GM04503 (cell line): ENCODE data around the gene KCNAB3.

Source experiments
- DNase-seq: peaks from one replicate; pipeline ENCODE4 v3.0.0-alpha.2; 2012; ENCODE audit warnings: low read depth

KCNAB3 gene

DNA sequence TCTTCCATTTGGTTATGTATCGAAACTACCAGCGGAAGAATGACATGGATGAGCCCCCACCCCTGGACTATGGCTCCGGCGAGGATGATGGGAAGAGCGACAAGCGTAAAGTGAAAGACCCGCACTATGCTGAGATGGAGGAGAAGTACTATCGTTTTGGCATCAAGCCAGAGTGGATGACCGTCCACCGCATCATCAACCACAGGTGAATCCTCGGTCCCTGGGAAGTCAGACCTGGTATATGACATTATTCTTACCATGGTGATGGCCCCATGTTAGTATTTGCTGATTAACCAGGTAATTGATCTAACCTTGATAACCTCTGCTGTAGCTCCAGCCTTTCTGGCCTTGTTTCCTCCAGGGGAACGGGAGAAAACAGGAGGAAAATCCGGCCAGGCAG, 32.6 kb downstream of the KCNAB3 start:
- no peak for DNase-seq

- no peak for DNase-seq
Observed at GRCh38 chr17:7894866-7895265, 34.8 kb downstream of the KCNAB3 start.

DNA sequence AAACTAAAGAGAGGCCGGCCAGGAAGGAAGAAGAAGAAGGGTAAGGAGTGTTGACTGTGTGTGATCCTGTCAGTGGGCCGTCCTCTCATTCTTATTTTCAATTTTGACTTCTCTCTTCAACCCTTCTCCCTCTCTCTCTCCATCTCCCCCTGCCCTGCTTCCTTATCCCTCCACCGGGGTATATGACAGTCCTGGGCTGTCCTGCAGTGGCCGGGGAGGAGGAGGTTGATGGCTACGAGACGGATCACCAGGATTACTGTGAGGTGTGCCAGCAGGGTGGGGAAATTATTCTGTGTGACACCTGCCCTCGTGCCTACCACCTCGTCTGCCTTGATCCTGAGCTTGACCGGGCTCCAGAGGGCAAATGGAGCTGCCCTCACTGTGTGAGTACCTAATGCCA, 35.4 kb downstream of the KCNAB3 start:
- DNase-seq, result no peak

DNA sequence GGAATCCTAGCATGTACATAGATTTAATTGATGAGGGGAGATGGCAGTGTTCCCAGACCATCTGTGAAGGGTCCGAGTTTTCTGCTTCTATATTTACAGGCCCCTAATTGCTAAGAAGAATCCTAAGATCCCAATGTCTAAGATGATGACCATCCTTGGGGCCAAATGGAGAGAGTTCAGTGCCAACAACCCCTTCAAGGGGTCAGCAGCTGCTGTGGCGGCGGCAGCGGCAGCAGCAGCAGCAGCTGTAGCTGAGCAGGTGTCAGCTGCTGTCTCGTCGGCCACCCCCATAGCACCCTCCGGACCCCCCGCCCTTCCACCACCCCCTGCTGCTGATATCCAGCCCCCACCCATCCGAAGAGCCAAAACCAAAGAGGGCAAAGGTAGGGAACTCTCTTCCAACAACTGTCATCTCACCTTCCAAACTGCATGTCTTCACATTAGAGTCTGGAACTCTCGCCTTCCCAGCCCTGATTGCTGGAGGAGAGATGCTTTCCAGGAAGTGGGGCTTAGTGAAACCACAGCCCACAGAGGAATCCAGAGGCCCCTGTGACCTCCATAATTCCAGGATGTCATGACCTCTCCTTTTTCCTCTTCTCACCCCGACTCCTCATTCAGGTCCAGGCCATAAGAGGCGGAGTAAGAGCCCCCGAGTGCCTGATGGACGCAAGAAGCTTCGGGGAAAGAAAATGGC, 36.3 kb downstream of the KCNAB3 start:
- DNase-seq, result no peak

DNA sequence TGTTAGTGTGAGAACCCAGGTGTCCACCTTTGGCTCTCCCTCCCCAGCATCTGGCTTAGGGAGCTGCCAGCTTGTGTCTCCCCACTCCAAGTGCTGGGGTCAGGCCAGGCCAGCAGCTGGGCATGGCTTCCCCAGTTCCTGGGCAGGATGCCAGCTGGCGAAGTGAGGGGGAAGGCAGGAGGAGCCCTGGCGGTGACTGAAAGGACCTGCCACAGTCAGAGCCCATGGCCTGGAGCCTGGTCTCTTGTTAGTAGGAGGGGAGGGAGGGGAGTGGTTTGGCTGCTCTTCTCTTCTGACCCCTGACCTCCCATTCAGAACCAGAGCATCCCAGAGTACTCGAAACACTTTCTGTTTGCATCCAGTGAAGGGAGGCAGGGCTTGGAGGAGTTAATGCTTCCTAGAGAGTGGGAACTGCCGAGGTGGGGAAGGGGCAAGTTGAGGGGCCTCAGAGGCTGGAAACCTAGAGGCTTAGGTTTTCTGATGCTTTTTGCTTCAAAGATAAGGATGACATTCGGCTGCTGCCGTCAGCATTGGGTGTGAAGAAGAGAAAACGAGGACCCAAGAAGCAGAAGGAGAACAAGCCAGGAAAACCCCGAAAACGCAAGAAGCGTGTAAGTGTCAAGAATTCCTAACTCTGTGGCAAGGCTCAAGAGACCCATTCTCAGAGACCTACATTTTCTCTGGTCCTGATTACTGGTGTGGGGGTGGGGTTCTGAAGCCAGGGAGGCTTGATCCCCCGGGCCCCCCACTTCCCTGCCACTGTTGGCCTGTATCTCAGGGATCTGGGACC, 40.3 kb downstream of the KCNAB3 start:
- DNase-seq, result peak; percentile 65

GRCh38 chr17:7888184-7888920, 41.3 kb downstream of the KCNAB3 start, which contains the start of gene CHD3:
Gene CHD3, plus strand, starts transcription at chr17:7888789. Its CDS starts 212 bp downstream, at chr17:7889001.
- no peak for DNase-seq

DNA sequence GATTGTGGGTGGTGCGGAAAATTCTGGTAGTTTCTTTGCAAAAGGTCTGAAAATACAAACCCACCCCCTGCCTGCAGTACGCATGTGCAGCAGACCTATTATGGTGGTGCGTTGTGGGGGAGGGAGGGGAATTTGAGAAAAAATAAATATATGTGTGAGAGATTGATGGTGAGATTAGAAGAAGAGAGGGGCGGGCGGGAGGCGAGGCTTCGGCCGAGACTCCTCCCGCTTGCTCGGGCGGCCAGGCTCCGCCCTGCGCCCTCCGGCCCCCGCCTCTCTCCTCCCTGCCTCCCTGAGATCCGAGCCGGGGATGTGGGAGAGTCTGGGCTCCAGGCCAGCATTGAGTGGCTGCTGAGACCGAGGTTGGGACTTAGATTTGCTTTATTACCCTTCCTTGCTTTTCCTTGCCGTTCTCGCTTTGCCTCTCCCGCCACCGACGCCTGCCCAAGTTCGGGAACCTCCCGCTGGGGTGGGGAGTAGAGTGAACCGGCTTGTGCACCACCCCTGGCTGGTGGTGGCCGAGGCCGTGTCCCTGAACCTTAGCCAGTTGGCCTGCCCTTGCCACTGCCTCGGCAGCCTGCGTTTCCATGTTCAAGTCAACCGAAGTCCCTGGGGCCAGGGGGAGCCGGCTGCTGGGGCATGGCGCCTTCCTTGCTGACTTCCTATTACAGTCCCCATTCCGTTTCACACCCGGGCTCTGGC, 42.0 kb downstream of the KCNAB3 start:
- DNase-seq, result peak; percentile 68

- no peak for DNase-seq
Observed at GRCh38 chr17:7887038-7887481, 42.6 kb downstream of the KCNAB3 start.

DNA sequence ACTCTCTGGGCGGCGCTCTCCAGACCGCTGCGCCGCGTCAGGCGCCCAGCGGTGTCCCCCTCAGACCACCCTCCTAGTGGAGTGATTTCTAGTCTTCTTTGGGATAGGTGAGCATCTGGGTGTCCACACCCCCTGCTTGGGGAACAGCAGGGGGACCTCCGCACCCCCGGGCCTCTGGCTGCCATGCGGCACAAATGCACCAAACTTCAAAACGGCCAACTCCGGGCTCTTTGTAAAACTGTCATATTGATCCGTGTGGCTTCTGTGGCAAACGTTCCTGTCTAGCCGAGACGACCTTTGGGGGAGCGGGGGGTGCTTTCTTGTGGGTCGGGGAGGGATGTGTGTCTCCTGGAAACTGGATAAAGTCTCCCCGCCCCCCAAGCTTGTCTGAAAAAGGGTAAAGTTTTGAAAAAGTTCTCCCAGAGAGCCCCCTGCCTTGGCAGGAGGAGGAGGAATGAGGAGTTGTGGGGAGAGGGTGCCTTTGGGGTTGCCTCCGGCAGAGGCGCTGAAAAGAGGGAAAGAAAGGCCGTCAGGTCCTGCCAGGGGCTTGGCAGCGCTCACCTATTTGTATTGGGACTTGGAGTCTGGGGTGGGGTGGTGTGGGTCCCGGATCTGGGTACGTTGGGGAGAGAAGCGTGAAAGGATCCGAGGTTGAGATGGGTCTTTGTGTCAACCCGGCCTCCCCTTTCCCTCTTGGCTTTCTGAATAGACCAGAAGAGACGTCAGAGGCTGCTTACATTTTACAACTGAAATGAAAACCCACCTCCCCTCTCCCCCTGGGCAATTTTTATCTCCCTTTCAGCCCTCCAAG, 43.2 kb downstream of the KCNAB3 start:
- DNase-seq, result no peak

DNA sequence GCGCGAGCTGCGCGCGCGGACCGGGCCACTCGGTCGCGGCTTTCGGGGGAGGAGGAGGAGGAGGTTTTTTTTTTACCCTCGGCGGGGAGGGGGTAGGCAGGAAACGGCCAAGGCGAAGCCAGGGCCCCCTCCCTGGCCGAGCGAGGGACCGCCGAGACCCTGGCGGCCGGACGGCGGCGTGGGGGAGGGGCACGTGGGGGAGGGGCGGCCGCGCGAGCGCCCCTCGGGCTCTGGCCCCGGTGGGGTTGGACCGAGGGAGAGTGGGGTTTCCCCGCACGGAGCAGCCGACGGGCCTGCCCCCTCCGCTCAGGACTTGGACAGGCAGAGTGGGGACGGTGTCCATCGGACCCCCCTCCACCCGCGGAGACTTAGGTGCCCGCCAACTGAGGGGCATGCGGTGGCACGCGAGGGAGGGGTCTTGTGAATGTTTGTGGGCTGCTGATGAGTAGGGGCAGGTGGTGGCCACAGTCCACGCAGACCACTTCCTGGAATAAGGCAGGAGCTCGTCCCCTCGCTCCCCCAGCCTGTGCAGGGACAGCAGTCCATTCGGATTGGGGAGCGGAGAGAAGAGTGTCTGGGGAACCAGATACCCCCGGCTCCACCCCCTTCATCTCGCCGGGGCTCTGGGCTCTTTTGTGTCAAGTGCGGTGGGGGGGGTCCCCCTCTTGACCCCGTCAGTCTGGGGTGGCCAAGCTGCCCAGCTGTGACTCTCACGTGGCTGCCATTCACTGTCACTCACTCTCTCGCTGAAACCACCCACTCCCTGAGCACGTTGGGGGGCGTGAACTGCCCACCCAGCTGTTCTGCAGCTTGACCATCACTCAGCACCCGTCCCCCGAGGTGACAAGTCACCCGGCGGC, 44.1 kb downstream of the KCNAB3 start:
- DNase-seq, result no peak

DNA sequence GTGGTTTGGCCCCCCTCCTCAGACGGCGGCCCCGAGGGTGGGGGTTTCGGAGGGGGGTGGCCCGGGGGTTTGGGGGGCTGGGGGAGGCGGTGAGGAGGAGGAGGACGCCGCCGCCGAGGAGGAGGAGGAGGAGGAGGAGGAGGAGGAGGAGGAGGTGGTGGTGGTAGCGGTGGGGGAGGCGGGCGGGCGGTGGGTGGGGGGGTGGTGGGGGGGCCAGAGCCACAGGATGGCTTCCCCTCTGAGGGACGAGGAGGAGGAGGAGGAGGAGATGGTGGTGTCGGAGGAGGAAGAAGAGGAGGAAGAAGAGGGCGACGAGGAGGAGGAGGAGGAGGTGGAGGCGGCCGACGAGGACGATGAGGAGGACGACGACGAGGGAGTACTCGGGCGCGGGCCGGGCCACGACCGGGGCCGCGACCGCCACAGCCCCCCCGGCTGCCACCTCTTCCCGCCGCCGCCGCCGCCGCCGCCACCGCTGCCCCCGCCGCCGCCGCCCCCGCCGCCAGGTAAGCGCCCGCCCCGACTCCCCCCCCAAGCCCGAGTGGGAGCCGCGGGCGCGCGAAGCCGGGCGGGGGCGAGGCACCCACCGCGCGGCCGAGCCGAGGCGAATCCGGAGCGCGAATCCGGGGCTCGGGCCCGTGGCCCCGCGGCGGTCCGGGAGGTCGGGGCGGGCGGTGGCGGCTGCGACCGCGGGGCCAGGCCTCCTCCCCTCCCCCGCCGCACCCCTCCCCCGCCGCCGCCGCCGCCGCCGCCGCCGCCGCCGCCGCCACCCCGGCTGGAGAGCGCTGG, 44.9 kb downstream of the KCNAB3 start:
- DNase-seq, result no peak

- DNase-seq, result no peak
Observed at GRCh38 chr17:7883781-7884386, 45.8 kb downstream of the KCNAB3 start.

DNA sequence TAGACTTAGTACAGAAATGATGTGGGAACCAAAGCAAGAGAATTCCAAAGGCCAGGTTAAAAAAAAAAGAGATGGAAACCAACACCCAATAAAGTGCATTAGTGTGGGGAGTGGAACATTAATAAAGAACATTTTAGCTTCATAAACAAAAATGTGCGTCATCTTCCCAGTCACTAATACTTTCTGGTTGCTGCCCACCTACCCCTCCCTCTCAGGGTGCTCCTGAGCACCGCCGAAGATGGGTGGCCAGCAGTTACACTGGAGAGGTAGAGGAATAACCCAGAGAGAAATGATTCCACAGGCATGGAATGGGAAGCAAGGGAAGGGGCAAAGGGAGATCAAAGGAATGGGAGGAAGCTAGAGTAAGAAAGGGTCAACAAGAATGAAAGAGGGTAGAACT, 47.0 kb downstream of the KCNAB3 start:
- DNase-seq, result no peak

- no peak for DNase-seq
Observed at GRCh38 chr17:7882068-7882467, 47.6 kb downstream of the KCNAB3 start.

- no peak for DNase-seq
Observed at GRCh38 chr17:7881276-7882054, 48.2 kb downstream of the KCNAB3 start.

DNA sequence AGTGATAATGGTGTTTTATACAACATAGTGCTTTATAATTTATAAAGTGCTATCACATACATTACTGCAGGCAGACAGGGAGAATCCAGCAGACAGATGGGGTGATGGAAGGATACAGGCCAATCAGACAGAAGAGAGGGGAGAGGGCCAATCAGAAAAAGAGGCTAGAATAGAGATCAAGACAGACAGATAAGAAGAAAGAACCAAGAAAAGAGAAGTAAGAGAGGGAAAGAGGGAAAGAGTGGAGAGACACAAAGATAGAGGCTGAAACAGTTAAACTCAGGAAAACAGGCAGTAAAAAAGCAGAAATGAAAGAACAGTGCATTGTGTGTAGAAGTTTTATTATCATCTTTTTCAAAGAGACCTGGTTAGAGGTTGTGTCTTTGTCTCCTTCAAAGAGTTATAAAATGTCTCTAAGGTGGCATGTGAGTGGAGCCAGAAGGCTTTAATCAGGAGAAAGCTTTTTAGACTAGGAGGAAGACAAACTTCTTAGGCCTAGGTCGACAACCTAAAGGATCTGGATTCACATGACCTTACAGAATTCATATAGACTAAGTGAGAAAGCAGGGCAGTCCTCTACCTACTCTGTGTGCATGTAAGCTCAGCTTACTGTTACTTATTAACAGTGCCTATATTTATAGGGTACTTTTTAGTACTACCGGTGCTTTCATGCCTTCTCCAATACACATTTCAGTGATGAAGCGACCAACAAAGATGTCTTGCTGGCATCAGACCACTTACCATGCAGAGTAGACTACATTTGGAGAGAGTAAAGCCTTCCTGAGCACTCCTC, 49.4 kb downstream of the KCNAB3 start:
- DNase-seq, result no peak

- DNase-seq, result no peak
Observed at GRCh38 chr17:7878234-7878633, 51.4 kb downstream of the KCNAB3 start.
